K562 (cell line): ENCODE results near the gene WDR90. TPM values are rescaled to one million over a fixed set of nuclear protein-coding genes. Genes with fewer than 3 reads are reported as not detected.
A peak's percentile ranks its signal among the peaks of the same experiment; 100 is the strongest.

Experiments used
- ATF3 ChIP-seq, 2 experiments: fragments of 450-650 bp in 1 of 2; sonication (generic) in 1 of 2; formaldehyde crosslinking in 1 of 2; IDR thresholded peaks in 1 of 2; conservative IDR thresholded peaks in 1 of 2; 2 replicates each; pipeline versions ENCODE4 v1.6.1 to v1.8.1; 2016 to 2023; ENCODE audit warnings: mild to moderate bottlenecking in 2 of 2, moderate library complexity in 2 of 2, inconsistent platforms in 1 of 2, missing genetic modification reagents in 1 of 2
- CC2D1A ChIP-seq: fragments of 450-650 bp; IDR thresholded peaks from 2 replicates; pipeline ENCODE4 v1.6.1; 2017; ENCODE audit warnings: mild to moderate bottlenecking
- CHD1 ChIP-seq: fragments of 200-600 bp; sonication (generic); IDR thresholded peaks from one replicate; pipeline ENCODE4 v1.6.1; 2012; ENCODE audit warnings: mild to moderate bottlenecking, moderate library complexity, low read length, inconsistent platforms
- ETV5 ChIP-seq: sonication (generic); formaldehyde crosslinking; IDR thresholded peaks from 2 replicates; pipeline ENCODE4 v1.4.0; 2020; ENCODE audit warnings: low read depth, mild to moderate bottlenecking, missing genetic modification reagents
- HLTF ChIP-seq: fragments of 450-650 bp; IDR thresholded peaks from 2 replicates; pipeline ENCODE4 v1.6.1; 2016
- KLF6 ChIP-seq: fragments of 250-450 bp; sonication (Bioruptor Pico); IDR thresholded peaks from 2 replicates; pipeline ENCODE4 v1.4.0; 2020; ENCODE audit warnings: mild to moderate bottlenecking, moderate library complexity, borderline replicate concordance
- MAZ ChIP-seq, 2 experiments: fragments of 450-650 bp in 1 of 2; sonication (generic) in 1 of 2; formaldehyde crosslinking; IDR thresholded peaks in 1 of 2; conservative IDR thresholded peaks in 1 of 2; 2 replicates each; pipeline versions ENCODE4 v1.4.0 to v1.5.0; 2020; ENCODE audit warnings: mild to moderate bottlenecking in 1 of 2, missing genetic modification reagents in 1 of 2
- PCBP2 ChIP-seq: fragments of 200-400 bp; formaldehyde crosslinking; IDR thresholded peaks from 2 replicates; pipeline ENCODE4 v1.6.1; 2018; ENCODE audit warnings: low read length, low read depth, mild to moderate bottlenecking, moderate library complexity; ENCODE audit not compliant: poor library complexity, severe bottlenecking
- POU5F1 ChIP-seq: fragments of 150-350 bp; IDR thresholded peaks from 2 replicates; pipeline ENCODE4 v1.6.1; 2014; ENCODE audit warnings: borderline replicate concordance, low read length, low read depth, mild to moderate bottlenecking; ENCODE audit not compliant: partially characterized antibody
- REST ChIP-seq, 2 experiments: fragments of 450-650 bp; formaldehyde crosslinking in 1 of 2; IDR thresholded peaks; 2 replicates each; pipeline versions ENCODE4 v1.4.0 to v1.6.1; 2014 to 2020; ENCODE audit warnings: mild to moderate bottlenecking in 2 of 2, borderline replicate concordance in 1 of 2, low read depth in 1 of 2
- SOX6 ChIP-seq: fragments of 450-650 bp; IDR thresholded peaks from 2 replicates; pipeline ENCODE4 v1.6.1; 2014; ENCODE audit warnings: mild to moderate bottlenecking
- TAF7 ChIP-seq: fragments of 450-650 bp; IDR thresholded peaks from 2 replicates; pipeline ENCODE4 v1.6.1; 2016; ENCODE audit warnings: missing genetic modification characterization, missing compliant biosample characterization
- TFAP4 ChIP-seq: sonication (generic); formaldehyde crosslinking; IDR thresholded peaks from 2 replicates; pipeline ENCODE4 v1.8.0; 2022; ENCODE audit warnings: missing genetic modification reagents, mild to moderate bottlenecking, moderate library complexity, borderline replicate concordance
- ZNF165 ChIP-seq: fragments of 250-450 bp; sonication (Bioruptor Pico); IDR thresholded peaks from 2 replicates; pipeline ENCODE4 v1.4.0; 2020; ENCODE audit warnings: borderline replicate concordance
- ZNF830 ChIP-seq: fragments of 250-450 bp; sonication (Bioruptor Pico); IDR thresholded peaks from 2 replicates; pipeline ENCODE4 v1.5.0; 2021; ENCODE audit warnings: mild to moderate bottlenecking
- polyA plus RNA-seq, 8 experiments: library from polyadenylated mRNA; depleted of rRNA in 4 of 8; stranded (reverse) in 5 of 8; unstranded in 3 of 8; fragments of >200 nt; fragmentation: Nextera tagmentation in 2 of 8; fragmentation: Illumina TruSeq in 1 of 8; extraction: Ambion mirVana in 2 of 8; extraction: Trizol in 1 of 8; gene quantifications; 2 replicates each; pipeline versions ENCODE4 v1.2.1 to v1.2.3, GENCODE V29; 2011 to 2014; ENCODE audit warnings: inconsistent platforms in 1 of 8, missing spikeins in 1 of 8
- total RNA-seq, 7 experiments: library from RNA; depleted of rRNA in 6 of 7; stranded (reverse); fragments of >200 nt in 6 of 7; fragmentation: Illumina TruSeq in 2 of 7; extraction: Trizol in 2 of 7; gene quantifications; 2 replicates each; pipeline versions ENCODE4 v1.2.1 to v1.2.3, GENCODE V29; 2011 to 2021; ENCODE audit warnings: low replicate concordance in 1 of 7

The WDR90 gene
- total and polyA plus RNA-seq, 9 of the 15 experiments (the other 6 are each of a cell fraction or from before 2014, with no cell fraction given), result 0.44 to 12.6 (median 3.3) TPM

GRCh38 chr16:636206-637080, 12.7 kb upstream of the WDR90 start, which contains the start of gene METTL26 (continued):
- TF ChIP-seq TAF7 (tag) (no peak), POU5F1 (peak; percentile 60), TFAP4 (CRISPR knock-in tag) (peak; percentile 87), HLTF (no peak), ZNF830 (CRISPR knock-in tag) (no peak), CC2D1A (no peak), REST (IDR thresholded peaks at IDR 0.05; ENCODE audit: borderline replicate concordance) (peak; percentile 49; the same call in 1 of the 2 replicates), REST (CRISPR knock-in tag; IDR thresholded peaks at IDR 0.05; ENCODE audit: low read depth) (peak; percentile 57; the same call in 1 of the 2 replicates), MAZ (CRISPR knock-in tag; conservative IDR thresholded peaks at IDR 0.05 in 1 of 2, IDR thresholded peaks at IDR 0.05 in 1 of 2) (peak; percentile 14 to 38; a peak in 3 of 4 replicates), ETV5 (CRISPR knock-in tag) (peak; percentile 93), ZNF165 (no peak), SOX6 (peak; percentile 66), PCBP2 (no peak), ATF3 (IDR thresholded peaks at IDR 0.05) (no peak), ATF3 (CRISPR knock-in tag; conservative IDR thresholded peaks at IDR 0.05) (peak; percentile 89), CHD1 (peak; percentile 92), KLF6 (CRISPR knock-in tag) (0 out of 2 replicates have a peak, but pooled peaks have one; percentile 42)
